Activated T-helper 1 cell treated with Interleukin-2 at 50 U/mL for 16 hours (primary cell): ENCODE data around the gene CSAD.

Experiments
- DNase-seq: peaks from one replicate; pipeline ENCODE4 v3.0.0-alpha.2; 2020; ENCODE audit warnings: low read depth

The CSAD gene

DNA sequence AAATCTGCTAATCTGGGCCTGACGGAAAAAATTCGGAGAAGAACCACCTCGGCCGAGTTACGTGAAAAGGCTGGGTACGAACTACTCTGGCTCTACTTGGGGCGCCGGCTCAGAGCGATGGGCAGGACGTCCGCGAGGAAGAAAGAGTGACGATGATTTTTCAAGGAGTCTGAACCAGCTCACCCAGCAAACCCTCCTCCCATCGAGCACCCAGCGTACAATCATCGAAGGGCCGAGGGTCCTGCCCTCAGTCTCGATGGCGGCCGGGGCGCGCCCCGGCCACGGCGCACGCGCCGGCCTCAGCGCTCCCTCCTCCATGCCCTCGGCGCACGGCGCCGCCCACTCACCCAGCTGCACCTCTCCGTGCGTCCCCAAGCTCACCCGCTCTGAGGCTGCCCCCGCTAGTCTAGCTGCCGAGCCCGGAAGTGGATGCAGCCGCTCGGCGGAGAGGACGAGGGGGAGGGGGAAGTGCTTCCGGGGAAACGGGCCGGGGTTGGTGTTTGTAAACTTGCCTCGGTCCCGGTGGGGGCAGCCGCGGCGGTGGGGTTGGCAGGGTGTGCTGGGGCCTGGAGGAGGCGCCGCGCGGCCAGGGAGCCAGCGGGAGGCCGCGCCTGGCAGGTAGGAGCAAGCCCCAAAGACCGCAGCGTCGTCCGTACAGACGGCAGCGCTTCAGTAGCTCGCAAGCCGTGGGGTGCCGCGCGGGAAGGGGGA, at the start of gene CSAD, which contains the start of gene ZNF740:
TSS of gene CSAD (minus strand) at position 706 of the 711 bp plus-strand sequence. CDS start 7,455 bp downstream, outside the sequence.
TSS of gene ZNF740 (plus strand) at position 503 of the 711 bp plus-strand sequence. CDS start 1,262 bp downstream, outside the sequence.
- peak; percentile 98 for DNase-seq

- no peak for DNase-seq
These were observed 49.6 kb upstream of the CSAD start for GRCh38 chr12:53230108-53230845.

DNA sequence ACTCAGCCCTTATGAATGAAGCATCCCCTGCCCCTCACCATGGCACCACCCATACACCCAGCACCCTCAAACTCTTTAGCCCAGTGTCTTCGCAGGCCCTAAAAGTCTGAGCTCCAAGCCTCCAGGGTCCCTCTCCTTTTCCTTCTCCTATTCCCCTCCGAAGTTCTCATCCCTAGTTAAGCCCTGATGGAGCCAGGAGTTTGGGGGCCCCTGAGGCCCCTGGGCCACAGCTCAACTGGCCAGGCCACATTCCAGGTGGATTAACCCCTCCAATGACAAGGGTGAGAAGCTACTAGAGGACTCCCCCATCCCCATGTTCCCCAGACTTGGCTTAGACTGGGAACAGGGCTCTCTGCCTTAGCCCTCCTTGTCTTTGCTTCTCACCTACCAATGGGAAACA, 48.7 kb upstream of the CSAD start:
- DNase-seq: no peak

DNA sequence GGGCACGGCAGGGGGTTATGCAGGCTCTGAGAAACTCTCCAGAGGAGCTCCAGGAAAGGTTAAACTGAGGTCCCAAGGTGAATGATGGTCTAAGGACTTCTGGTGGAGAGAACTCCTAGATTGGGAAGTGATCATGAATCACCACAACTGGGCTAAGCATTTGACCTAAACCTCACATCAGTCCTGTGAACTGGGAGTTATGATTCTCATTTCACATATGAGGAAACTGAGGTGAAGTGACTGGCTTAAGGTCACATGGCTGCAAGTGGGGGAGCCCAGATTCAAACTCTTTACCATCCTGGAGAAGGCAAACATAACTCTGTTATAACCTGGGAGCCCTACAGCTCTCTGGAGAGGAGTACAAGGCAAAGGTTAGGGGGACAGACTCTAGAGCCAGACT, 47.1 kb upstream of the CSAD start:
- DNase-seq: no peak

DNA sequence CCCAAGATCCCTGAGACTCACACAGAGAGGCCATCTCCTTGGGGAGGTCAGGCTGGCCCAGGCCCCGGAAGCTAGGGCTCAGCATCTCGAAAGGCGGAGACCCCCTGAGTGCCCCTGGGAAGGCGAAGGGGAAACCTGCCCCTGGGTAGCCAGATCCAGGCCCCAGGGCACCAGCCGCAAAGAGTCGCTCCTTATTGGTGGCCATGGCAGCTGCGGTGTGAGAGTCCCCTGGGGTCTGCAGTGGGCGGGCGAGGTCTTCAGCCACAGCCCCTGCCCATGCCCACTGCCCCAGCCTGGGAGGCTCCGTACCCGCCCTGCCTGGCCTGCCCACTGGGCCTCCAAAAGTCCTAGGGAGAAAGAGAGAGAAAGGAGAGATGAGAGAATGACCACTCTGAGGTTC, 46.6 kb upstream of the CSAD start:
- DNase-seq: no peak

DNA sequence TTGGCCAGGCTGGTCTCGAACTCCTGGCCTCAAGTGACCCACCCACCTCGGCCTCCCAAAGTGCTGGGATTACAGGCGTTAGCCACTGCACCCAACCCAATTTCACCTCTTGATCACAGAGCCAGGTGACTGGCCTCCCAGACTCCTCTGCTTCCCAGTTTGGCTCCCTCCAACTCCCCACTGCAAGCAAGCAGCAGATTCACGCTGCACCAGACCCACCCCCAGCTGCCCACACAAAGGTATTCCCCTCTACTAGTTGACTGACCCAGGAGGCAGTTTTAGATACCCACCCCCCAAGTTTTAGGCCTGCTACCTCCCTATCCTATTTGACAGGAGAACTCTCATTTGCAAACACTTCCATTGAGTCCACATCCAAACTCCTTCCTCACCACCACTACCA, 46.1 kb upstream of the CSAD start:
- no peak for DNase-seq

DNA sequence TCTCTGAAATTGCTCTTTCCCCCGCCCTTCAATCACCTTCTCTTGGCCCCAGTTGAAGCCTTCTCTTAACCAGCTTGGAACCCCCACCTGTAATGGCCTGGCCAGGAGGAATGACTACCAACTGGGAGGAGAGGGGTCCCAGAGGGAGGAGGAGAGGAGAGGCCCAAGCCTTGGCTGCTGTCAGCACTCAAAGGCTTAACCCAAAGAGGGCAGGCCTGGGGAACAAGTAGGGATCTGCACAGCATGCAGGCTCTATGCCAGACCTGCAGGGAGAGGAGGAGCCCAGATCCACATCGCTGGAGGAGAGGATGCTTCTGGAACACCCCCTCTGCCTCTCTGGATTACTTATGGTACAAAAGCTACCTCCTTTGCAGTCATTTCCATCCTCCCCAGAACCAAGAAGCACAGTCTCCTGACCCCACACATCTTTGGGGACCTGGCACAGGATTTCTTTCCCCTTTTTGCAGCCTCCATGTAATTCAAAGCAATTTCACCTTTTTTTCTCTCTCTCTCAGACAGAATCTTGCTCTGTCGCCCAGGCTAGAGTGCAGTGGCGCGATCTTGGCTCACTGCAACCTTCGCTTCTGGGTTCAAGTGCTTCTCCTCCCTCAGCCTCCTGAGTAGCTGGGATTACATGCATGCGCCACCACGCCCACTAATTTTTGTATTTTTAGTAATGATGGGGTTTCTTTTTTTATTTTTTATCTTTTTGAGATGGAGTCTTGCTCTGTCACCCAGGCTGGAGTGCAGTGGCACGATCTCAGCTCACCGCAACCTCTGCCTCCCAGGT, 45.1 kb upstream of the CSAD start:
- DNase-seq: no peak

DNA sequence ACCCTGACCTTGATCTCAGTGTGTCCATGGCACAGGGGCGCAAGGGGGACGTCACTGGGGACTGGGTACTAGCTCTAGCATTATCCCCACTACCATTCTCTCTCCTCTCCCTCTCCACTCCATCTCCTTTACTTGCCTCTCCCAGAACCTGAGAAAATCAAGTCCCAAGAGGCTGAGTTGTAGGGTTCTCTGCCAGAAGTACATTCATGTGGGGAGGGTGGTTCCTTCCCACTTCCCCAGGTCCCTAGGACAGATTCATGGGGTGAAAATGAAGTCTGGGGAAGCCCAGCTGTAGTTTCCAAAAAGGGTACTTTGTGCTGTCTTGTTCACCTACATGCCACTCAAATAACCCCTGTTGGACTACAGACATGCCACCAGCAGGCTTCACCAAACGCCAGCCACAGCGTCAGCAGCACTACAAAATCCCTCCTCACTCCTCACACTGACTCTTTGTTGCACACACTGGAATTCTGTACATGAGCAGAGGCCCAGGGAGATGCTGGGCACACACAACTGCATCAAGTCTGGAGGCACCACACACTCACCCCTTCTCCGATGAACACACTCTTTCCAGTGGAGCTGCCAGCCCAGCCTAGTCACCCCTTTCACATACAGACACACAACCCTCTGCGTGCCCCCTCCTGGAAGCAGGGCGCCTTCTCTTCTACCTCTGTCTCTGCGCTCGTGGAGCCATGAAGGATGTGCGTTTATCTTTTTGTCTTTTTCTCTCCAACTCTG, 44.3 kb upstream of the CSAD start:
- DNase-seq: no peak

GRCh38 chr12:53224061-53224896, 43.6 kb upstream of the CSAD start:
- no peak for DNase-seq

GRCh38 chr12:53223389-53224060, 42.8 kb upstream of the CSAD start:
- no peak for DNase-seq

GRCh38 chr12:53222806-53223261, 42.1 kb upstream of the CSAD start:
- no peak for DNase-seq

DNA sequence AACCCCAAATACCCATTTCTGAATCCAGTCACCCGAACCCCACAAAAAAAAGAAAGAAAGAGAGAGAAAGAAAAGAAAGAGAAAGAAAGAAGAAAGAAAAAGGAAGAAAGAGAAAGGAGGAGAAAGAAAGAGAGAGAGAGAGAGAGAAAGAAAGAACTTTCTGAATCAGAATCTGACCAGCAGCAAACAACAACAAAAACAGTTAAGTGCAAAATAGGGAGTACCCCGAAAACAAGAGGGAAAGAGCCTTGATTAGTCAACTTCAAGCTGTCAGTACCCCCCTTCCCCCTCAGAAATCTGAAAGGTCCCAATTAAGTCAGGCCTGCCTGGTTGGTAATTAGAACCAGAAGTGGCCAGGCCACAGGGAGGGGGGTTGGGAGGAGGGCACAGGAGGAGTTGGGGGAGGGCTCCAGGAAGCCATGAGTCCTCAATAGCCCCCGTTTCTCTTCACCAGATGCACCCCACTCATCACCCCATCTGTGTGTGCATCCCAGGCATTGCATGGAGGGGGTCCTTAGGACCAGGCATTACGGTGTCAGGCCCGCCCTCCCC, 41.5 kb upstream of the CSAD start:
- no peak for DNase-seq

- DNase-seq: peak; percentile 39
These were observed 40.7 kb upstream of the CSAD start for GRCh38 chr12:53221203-53222080.

DNA sequence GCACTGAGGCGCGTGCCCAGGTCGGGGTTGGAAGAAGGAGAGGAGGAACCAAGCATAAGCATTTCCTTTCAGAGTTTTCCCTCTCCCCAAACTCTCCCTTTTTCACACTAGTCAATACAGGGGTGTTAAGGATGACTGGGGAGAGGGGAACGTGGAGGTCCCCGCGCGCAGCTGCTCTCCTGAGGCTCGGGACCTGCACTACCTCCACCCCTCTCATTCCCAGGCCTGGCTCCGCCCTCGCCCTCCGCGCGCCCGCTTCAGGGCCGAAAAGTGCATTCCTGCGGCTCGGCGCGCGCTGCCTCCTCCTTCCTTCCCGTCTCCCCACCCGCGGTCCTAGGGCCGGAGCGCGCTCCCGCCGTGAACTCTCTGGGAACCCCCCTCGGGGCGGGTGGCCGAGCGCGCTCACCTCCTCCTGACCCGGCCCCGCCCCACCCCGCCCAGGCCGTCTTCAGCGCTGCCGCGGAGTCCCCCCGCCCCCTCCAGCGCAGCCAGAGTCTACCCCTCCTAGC, 40.0 kb upstream of the CSAD start:
- DNase-seq: peak; percentile 63

DNA sequence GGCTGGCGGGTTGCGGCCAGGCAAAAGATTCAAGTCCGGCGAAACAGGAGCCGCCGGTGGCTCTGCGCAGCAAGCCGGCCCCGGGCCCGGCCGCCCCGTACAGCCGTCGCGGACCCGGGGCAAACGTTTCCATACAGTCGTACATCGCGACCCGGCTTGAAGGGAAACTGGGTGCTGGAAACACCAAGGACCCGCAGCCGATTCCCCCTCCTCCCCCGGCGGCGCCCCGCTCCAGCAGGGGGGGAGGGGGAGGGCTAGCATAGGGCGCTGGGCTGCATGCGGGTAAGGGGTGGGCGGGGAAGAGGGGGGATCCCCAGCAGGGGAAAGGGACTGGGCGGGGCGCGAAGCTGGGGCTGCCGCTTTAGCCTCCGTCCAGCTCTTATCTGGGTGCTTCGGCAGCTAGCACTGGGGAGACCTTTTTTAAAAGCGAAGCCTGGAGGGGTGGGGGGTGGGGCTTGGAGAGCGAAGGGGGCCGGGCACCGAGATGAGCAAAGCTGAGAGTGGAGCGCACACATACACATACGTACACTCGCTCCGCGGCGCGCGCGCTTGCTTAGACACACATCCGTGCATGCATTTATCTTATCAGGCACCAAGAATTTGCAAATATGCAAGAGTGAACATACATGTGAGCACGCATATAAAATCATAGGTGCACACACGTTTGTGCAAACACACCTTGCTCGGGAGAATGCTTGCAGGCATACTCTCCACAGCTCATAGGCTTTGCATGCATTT, 39.4 kb upstream of the CSAD start:
- DNase-seq: peak; percentile 67

DNA sequence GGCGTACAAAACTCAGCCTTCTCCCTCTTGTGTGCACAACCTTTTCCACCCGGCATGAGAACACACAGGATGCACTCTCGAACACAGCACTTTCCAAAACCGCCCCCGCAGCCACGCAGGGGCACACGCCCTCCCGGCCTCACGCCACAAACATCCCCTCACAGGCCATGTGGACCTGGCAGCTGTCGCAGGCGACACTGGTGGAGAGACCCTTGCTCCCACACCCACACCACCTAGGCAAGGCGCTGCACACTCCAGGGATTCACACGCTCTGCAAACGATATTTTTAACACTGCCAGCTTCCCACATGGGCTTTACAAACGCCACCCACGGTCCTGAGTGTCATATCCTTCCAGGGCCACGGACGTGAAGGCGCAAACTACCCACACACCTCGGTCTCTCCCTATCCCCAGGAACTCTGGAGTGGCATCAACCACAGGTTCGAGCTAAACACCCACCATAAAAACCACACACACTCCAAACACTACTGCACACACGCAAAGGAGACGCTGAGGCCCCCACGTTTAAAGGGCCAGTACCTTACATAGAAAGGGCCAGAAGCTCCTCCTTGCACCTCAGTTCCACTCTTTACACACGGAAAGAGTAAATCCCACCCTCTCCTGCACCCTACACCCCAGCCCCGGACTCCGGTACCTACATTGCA, 38.7 kb upstream of the CSAD start:
- peak; percentile 35 for DNase-seq

DNA sequence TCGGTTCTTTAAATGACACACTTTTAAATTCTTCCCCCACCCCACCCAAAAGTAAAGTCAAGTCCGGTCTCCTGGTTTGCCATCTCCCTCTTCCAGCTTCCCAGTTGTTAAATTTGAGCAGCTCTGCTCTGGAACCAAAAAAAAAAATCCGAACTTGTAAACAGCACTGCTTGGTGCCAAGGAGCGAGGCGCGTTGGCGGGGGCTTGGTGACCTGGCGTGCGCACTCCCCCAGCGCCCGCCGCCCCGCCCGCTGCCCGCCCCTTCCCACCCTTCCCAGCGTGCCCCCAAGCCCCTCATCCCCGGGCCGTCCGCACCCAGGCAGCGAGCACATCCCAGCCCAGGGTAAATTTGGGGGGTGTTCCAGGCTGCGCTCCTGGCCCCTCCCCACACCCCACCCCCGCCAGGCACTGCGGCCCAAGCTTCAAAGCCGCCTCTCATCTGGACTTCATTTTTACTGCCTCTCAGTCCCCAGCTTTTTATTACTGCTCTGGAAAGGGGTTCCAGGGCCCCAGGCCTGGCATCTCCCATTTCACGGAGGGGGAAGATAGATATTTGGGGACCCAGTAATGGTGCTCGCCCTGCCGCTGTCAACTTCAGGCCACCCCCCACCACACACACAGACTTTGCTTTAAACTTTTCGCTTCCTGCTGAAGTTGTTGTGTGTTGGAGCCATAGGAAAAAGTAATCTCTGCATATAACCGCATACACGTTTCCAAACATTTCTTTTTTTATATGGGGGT, 38.0 kb upstream of the CSAD start:
- DNase-seq: no peak
